ENCODE results near the gene FHIT.
A peak's percentile ranks its signal among the peaks of the same experiment; 100 is the strongest.

Gene FHIT

DNA sequence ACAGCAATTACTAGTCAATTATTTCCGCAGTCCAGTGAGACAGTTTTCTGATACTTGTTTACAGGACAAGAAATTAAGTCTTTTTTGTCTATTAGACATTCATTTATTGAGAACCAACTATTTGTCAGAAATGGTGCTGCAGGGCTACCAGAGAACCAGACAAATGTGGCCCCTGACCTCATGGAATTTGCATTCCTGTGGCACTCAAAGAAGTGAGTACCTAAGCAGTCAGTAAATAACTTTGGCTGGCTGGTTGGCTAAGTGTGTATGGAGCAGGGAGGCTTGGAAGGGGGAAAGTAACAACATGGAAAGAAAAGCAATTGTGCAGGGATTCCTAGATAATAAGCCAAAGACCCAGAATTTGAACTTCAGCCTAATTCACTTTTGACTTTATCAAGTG lies 1364.5 kb downstream of the FHIT start:
- no peak for DNase-seq

GRCh38 chr3:59885899-59886400 lies 1365.3 kb downstream of the FHIT start:
- no peak for DNase-seq

DNA sequence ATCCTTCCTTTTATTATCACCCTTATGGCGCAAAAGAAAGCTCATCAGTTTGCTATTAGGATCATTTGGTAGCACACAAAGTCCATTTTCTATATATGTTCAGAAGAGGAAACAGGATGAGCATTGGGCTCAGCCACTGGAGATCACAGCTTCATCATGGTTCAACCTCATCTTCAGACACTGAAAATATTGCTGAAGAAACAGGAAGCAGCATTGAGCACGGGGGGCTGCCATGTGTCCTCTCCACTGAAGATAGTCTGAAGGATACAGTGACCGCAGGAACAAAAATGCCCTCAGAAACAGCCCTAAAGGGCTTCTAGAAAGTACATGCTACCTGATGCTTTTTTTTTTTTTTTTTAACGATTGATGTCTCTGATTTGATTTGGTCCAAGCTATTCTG lies 1366.2 kb downstream of the FHIT start:
- DNase-seq, result no peak

GRCh38 chr3:59884409-59884808 lies 1366.8 kb downstream of the FHIT start:
- no peak for DNase-seq

GRCh38 chr3:59882746-59883145 lies 1368.5 kb downstream of the FHIT start:
- no peak for DNase-seq

- DNase-seq, result no peak
Measured at GRCh38 chr3:59880717-59881116, 1370.5 kb downstream of the FHIT start.

GRCh38 chr3:59879031-59879581 lies 1372.1 kb downstream of the FHIT start:
- no peak for DNase-seq

DNA sequence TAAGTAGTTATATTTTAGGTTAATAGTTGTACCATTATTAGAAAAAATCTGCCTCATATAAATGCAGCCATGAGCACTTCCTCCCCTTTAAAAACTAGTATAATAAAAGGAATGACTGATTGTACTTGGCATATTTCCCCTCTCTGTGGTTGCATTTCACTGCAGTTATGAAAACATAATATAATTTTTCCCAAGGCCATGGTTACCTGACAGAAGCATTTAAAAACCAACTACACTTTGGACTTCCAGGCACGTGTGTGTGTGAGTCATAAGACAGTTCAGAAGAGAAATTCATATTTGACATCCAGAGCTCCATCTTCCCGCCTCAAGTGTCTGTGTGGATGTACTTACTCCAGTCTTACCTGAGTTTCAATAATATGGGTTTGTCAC lies 1373.2 kb downstream of the FHIT start:
- DNase-seq, result no peak

- DNase-seq, result no peak
Measured at GRCh38 chr3:59877263-59878037, 1373.8 kb downstream of the FHIT start.

- DNase-seq, result no peak
Measured at GRCh38 chr3:59876533-59877062, 1374.7 kb downstream of the FHIT start.

- DNase-seq, result no peak
Measured at GRCh38 chr3:59873576-59874230, 1377.5 kb downstream of the FHIT start.

GRCh38 chr3:59872128-59872527 lies 1379.1 kb downstream of the FHIT start:
- DNase-seq, result no peak

DNA sequence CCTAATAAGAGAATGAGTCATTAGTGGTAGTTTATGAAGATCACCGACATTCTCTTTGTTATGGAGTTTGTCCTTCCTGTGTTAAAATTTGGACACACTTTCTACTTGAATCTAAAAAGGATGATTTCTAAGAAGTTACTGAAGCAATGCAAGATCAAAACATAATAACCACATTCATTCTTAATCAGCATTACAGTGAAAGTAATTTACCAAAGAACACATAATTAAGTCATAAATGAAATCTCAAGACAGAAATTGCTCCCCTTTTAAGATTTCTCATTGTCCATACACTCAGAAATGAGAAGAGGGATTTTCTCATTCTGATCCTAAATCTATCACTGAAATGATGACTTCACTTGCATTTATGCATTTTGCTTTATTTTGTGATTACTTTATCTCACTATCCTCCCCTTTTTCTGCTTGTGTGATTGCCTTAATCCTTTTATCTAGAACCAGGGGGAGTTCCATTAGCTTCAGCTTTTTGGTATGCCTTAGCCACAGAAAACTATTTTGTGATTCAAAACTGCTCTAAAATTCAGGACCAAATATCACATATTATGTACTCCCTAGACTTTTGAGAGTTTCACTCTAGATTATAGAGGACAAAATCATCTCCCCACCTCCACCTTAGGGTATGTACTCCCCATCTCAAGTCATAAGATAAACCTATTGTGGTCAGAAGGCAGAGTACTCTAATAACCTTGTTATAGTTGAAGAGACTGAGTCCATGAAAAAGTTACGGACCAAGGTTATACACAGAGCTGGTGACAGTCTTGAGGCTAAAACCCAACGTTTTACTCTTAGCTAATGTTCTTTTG lies 1383.9 kb downstream of the FHIT start:
- DNase-seq, result no peak

DNA sequence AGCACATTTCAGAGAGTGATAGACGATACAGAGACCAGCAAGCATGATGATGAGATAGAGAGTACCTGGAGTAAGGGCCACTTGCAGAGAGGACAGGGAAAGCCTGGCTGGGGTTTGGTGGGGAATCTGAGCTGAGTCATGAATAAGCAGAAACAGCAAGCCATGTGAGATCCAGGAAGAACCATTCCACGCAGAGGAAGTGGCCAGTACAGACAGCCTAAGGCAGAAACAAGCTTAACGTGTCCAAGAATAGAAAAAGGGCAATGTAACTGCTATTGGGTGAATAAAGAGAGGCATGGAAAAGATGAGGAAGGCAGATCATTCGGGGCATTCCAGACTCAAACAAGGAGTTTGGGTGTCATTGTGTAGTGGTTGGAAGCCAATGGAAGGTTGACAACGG lies 1385.2 kb downstream of the FHIT start:
- no peak for DNase-seq

DNA sequence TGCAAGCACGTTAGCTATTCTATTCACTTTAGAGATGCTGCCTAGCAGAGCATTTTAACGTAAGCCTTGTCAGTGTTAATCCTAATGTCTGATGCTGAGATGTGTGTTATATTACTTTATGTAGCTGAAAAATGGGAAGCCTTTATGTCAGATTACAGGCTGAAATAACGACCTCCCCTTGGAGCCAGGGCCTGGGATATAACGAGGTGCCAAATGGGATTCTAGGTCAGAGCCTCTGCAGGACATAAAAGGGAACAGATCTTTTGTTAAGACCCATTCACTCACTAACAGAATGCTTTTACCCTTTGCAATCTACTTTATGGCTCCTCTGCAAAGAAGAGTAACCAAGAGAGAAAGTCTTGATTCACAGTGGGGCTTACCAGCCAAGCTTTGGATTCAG lies 1385.9 kb downstream of the FHIT start:
- no peak for DNase-seq

GRCh38 chr3:59862686-59863085 lies 1388.6 kb downstream of the FHIT start:
- DNase-seq, result no peak

DNA sequence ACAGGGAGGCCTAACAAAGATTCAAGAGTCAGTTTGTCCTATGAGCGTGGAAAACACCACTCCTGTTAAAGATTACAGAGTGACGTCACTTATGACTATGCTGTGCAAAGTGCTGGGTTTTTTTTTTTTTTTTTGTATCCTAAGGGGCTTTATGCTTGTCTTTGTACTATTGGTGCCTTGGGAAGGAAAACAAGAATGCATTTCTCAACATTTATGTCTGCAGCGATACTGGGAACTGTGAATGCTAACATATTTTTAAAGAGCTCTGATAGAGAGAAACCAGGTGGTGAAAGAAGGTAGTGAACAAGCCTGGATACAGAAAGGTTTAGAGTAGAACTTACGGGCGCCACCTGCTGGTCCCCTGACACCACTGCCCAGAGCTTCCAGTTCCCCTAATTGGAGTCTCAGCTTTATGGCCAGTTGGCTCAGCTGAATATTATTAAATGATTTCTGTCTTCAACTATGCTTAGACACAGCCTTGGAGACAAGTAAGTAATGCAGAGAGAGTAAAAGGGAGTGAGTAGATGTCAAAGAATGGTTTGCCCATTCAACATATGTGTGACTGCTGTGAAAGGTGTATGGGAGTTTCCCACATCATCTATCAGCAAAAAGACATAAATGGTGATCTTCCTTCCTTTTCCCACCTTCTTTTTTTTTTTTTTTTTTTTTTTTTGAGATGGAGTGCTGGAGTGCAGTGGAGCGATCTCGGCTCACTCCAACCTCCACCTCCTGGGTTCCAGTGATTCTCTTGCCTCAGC lies 1393.5 kb downstream of the FHIT start:
- peak; percentile 83 for DNase-seq

GRCh38 chr3:59856934-59857460 lies 1394.3 kb downstream of the FHIT start:
- no peak for DNase-seq

DNA sequence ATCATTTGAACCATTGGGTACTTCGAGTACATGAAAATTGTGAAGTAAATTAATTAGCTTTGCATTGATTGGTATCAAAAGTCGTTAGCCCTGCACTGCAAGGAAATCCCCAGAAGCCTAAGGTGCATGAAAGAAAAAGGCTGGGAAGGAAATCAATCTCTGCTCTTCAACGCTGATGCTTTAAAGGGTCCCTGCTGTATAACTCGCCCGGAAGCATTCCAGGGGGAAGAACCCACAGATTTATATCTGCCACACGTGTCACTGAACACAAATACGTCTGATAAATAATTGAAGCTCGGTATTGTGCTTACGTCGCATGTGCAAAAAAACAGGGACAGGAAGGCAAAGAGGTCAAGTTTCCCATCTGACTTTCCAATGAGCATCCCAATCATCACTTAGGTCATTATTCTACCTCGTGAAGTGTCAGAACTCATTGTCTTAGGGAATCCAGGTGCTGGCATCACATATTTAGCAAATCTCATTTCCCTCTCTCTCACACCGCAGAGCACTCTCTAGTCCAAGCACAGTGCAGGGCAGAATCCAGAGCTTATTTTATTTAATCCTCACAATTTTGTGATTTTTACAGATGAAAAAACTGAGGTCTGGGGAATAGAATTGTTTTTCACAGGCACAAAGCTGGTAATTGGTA lies 1397.1 kb downstream of the FHIT start:
- DNase-seq, result no peak

DNA sequence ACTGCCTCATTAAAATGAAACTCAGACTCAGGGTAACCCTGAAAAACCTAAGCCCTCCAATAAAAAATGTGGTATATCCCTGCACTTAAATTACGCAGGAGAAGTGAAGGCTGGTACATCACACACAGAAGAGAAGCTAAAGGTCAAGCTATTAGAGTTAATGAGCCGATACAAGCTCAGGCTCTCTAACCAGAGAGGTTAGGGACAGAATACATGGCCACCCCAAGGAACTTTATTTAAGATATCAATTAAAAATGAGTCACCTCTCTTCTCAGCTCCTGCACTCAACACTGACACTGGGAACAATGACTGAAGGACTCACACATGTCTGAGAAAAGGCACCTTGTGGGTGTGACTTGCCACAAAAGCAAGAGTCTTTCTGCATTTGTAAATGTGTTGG lies 1400.8 kb downstream of the FHIT start:
- no peak for DNase-seq

- DNase-seq, result no peak
Measured at GRCh38 chr3:59845386-59845785, 1405.9 kb downstream of the FHIT start.
